ENCODE measurements around the gene FBLN2.
A peak's percentile ranks its signal among the peaks of the same experiment; 100 is the strongest.

FBLN2 gene

DNA sequence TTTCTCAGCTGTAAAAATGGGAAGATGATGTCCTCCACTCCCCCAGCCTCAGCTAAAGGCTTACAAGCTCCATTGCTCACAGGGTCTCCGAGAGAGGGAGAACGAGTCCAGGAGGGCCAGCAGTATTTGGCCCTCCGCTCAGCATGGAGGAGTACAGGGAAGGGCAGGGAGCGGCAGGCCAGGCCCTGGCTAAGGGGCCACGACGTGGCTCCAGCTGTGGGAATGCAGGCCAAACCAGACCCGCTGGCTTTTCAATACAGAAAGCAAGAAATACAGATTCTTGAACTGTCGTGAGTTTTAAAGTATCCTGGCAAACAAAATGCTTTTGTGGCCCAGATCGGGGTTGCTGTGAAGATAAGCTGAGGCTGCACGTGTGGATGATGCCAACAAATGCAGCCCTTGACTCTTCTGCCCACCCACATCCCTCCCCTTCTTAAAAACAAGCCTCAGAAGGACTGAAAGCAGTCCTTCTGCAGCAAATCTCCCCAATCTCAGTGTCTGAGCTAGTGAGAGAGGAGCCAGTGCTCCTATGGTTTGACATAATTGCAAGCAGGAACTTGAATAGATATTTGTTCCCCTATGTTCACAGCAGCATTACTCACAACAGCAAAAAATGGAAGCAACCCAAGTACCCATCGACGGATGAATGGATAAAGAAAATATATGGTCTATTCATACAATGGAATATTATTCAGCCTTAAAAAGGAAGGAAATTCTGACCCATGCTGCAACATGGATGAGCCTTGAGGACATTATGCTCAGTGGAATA is 18.5 kb upstream of the FBLN2 start:
- no peak for DNase-seq (ENCODE audit: low read depth in 2 of 2, low spot score in 1 of 2)

DNA sequence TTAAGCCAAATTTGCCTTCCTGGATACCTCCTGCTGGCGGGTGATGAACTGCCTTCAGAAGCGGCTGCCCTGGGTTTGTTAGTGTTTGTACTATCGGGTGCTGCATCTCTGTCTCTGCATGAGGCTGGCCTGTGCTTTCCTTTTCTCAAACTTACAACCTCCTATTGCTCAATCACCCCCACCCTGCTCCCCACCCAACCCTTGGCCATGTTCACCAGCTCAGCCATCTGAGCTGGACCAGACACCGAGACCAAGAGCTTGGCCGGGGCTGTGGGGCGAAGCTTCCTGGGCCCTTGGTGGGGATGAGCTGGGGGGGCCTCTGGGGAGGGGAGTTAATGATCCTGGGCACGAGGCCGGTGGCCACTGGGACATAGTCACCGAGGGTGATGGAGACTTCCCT is 16.8 kb upstream of the FBLN2 start:
- DNase-seq (ENCODE audit: low read depth in 2 of 2, low spot score in 1 of 2): no peak

DNA sequence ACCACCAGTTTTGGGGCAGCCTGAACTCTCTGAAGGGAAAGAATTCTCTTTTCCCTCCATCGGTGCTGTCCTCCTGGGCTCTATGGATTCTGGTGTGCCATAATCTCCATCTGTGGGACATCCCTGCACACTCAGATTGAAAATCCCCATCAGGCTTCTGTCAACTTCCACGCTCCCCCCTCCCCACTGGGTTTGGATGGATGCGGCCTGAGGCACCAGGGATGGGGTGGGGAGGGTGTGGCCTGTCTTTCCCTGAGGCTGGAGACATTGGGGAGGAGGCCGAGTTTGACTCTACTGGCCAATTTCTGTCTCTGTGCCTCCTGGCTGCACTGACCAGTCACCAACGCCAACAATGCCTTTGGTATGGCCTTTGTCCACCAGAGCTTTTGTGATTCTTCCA is 16.3 kb upstream of the FBLN2 start:
- DNase-seq (ENCODE audit: low read depth in 2 of 2, low spot score in 1 of 2): no peak

DNA sequence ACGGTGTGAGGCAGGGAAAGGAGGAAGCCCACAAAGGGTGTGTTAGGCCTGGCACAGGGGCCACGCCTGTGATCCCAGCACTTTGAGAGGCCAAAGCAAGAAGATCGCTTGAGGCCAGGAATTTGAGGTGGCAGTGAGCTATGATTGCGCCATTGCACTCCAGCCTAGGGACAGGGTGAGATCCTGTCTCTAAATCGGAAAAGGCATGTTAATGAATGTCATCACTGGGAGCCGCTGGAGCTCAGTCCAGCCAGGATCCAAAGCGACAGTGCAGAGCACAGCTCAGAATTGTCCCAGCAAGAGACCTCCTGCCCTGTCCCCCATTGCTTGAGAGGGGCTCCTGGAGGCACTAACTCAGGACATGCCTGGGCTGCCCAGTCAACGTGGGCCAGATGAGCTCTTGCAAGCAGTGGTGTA is 15.0 kb upstream of the FBLN2 start:
- DNase-seq (ENCODE audit: low read depth in 2 of 2, low spot score in 1 of 2): no peak

DNA sequence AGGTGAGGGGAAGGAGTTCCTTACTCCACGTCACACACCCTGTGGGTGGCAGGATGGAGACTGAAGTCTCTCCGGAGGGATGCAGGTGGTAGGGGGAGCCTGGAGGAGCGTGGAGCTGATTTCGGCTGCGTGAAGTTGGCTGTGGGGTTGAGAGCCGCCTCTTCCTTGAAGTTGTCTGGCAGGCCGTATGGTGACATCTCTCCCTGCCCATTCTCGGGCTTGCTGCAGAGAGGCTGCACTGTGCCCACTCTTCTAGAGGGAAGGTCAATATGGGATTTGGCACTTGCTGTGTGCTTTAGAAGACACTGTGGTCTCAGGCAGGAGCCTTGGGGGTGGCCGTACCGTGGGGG is 13.4 kb upstream of the FBLN2 start:
- no peak for DNase-seq (ENCODE audit: low read depth in 2 of 2, low spot score in 1 of 2)

DNA sequence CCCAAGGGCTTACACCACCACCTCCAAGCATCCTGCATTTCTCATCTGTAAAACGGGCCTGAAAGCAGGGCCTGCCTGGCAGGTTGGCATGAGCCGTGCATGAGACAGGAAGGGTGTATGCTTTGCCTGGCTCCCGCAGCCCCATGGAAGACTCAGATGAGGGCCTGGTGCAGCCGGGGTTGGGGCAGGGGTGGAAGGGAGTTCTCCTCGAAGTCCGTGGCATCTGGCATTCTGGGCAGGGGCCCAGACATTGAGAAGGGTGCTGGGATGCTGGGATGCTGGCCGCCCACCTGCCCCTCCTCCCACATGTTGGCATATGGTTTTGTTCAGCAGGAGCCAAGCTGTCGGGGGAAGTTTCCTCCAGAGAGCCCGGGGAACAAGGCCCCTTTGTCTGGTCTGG is 13.0 kb upstream of the FBLN2 start:
- no peak for DNase-seq (ENCODE audit: low read depth in 2 of 2, low spot score in 1 of 2)

DNA sequence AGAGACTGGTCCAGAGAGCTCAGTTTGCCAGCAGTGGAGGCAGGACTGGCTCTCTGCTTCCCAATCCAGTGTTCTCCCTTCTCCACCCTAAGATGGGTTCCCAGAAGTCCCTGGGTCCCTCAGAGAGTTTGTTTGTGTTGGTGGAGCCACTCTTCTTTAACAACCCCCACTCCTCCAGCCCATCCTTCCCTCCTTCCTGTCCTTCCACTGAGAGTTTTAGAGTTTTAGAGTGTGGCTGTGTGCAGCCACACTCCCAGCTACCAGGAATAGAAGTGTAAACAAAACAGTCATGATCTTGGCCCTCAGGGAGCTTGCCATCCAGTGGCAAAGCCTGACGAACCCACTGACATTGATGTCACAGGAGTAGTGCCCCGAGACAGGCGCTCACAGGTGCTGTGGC is 12.5 kb upstream of the FBLN2 start:
- DNase-seq (ENCODE audit: low read depth in 2 of 2, low spot score in 1 of 2): no peak

DNA sequence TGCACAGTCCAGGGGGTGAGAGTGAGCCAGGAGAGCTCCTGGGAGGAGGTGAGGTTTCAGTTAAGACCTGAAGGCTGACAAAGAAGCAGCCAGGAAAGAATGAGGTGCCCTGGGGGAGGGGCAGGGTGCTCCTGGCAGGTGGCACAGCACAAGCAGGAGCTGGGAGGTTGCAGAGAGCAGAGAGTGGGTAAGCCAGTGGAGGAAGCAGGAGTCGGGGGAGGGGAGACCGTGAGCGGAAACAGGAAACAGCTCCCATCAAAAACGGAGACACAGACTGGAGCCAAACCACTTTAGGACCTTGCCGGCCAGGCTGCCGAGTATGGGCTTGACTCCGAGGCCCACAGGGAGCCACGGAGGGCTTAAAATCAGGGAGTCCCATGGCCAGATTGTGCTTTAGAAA is 12.1 kb upstream of the FBLN2 start:
- no peak for DNase-seq (ENCODE audit: low read depth in 2 of 2, low spot score in 1 of 2)

DNA sequence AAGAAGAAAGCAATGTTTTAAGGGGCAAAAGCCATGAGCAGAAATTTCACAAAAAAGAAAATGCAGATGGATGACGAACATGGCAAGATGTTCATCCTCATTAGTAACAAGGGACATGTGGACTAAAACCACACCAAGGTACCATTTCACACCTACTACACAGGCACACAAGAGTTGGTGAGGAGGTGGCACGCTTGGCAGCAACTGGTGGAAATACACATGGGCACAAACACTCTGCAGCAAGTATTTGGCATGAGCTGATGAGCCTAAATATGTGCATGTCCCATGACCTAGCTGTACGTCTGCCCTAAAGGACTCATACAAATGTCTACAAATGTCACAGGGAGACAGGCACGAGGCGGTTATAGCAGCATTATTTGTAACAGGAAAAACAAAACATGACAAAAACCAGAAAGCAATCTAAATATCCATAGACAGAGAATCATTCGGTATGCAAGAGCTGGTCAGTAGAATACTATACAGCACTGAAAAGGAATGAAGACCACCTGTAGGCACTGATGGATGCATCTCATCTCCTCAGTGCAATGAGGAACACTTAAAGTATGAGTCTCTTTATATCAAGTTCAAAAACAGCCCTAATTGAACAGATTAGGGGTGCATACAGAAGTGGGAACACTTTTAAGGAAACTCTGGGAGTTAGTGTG is 11.5 kb upstream of the FBLN2 start:
- DNase-seq (ENCODE audit: low read depth in 2 of 2, low spot score in 1 of 2): no peak

DNA sequence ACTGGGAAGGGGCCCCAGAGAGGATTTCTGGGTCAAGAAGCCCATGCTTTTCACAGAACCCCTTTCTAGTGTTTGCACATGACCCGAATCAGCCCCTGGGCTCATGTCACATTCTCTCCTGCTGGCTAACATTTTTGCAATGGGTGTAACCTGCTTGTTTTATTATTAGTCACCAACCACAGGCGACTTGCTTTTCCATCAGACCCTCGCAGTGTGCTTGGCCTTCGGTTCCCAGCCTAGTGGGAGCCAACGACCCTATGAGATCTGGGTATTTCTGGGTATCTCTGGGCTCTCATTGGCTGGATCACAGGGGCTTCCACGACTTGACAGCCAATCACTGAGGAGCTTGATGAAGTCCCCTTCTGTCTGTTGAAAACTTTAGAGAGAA is 11.0 kb upstream of the FBLN2 start:
- DNase-seq (ENCODE audit: low read depth in 2 of 2, low spot score in 1 of 2): no peak

DNA sequence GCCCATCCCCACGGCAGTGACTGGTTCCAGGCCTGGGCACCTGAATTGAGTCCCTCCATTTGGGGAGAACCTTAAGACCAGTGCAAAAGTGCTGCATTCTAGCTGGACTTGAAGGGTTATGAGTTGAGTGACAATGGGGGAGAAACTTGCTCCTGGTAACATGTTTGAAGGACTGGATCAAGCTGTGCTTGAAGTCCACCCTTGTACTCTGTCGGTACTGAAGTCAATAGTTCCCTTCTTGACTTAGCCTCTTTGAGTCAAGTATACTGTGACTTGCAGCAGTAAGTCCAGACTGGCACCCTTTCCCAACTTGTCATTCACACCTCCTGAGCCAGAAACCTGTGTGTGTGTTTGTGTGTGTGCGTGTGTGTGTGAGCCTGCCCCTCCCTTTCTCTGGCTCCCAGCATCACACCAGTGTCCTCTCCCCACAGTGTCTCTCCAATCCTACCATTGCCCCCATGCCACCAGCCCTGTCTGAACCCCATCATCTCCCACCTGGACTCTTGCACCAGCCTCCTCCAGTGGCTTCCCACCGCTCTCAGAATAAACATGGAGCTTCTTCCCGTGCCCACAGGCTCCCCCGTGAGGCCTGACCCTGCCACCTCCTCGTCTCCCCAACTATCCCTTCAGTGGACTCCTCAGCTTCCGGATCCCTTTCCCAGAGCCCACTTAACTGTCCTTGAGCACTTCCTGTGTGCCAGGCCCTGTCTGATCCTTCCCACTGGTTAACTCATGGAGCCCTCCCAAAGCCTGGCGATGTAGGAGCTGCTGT is 10.2 kb upstream of the FBLN2 start:
- no peak for DNase-seq (ENCODE audit: low read depth in 2 of 2, low spot score in 1 of 2)

DNA sequence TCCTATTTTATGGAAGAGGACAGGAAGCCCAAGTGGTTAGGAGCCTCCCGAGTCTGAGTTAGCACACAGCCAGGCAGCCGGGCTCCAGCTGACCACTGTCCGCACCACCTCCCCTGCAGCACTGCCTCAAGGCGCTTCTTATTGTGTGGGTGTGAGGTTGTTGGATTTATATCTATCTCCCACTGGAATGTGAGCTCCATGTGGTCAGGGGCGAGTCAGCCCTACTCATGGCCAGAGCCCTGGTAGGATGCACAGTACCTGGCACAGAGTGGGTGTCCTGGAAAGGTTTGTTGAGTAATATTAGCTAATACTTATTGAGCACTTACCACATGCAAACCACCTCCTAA is 9.7 kb upstream of the FBLN2 start:
- DNase-seq (ENCODE audit: low read depth in 2 of 2, low spot score in 1 of 2): no peak

DNA sequence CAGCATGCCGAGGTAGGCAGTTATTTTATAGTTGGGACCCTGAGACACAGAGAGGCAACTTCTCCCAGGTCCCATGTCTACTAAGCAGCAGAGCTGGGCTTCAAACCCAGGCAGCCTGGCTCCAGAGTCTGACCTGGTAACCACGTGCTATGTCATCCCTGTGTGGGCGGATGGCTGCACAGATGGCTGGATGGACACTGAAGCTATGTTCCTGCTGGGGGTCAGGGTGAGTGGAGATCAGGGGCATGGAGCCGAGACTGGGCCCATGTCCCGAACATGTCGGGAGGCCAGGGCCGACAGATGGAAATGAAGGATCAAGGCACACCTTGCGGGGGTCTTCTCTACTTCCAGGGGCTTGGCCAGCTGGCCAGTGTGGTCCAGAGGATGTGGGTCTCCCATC is 9.3 kb upstream of the FBLN2 start:
- no peak for DNase-seq (ENCODE audit: low read depth in 2 of 2, low spot score in 1 of 2)

DNA sequence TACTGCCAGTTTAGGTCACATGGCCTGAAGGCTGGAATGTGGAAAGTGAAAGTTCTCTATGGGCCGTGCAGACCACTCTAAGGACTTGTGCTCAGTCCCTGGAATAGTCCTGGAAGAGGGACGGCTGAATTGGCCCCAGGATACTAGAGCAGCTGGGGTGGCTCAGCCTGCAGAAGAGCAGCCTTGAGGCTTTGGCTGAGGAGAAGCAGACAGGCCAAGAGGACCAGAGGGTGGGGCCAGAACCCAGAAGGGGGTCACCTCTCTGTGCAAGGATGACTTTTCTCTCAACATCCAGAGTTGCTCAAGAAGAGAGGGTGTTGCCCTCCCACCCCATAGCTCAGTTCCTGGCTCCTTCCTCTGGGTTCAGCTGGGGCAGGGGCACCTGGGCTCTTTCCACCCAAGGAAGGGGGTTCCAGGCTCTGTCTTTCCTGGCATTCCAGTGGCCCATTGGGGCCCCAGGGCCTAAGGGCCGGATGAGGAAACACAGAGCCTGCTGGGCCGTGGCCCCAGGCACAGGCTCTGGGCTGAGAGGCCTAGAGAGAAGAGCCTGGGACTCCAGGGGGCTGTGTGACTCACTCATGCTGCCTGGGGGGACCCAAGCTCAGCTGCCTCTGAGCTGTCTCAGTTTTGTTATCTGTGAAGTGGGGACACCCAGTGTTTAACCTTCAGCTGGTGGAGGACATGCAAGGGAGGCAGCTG is 8.5 kb upstream of the FBLN2 start:
- no peak for DNase-seq (ENCODE audit: low read depth in 2 of 2, low spot score in 1 of 2)

DNA sequence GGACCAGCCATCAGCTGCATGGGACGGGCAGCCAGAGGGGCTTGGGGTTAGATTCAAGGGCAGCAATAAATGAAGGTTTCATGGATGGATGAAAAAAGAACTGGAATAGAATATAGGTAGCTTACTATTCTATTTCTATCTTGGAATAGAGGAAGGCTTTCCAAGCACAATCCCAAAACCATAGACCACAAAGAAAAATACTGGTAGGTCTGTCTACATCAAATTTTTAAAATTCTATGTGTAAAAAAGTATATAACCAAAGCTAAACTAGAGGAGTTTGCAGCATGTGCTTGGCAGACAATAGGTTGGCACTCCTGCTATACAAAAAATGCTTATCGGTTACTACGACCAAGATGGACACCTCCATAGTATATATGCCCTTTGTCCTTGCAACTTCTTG is 7.2 kb upstream of the FBLN2 start:
- no peak for DNase-seq (ENCODE audit: low read depth in 2 of 2, low spot score in 1 of 2)

DNA sequence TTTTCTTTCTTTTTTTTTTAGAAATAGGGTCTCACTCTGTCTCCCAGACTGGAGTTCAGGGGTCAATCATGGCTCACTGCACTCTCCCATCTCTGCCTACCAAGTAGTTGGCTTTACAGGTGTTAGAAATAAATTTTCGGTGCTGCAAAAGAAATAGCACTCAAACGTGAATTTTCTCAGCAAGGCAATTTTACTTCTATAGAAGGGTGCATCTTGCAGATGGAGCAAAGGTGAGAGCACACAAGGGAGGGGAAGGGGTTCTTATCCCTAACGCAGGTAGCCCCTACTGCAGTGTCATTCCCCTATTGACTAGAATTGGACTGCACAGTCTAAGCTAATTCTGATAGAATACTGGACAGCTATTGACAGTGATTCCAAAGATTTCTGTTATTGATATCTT is 6.8 kb upstream of the FBLN2 start:
- DNase-seq (ENCODE audit: low read depth in 2 of 2, low spot score in 1 of 2): no peak

DNA sequence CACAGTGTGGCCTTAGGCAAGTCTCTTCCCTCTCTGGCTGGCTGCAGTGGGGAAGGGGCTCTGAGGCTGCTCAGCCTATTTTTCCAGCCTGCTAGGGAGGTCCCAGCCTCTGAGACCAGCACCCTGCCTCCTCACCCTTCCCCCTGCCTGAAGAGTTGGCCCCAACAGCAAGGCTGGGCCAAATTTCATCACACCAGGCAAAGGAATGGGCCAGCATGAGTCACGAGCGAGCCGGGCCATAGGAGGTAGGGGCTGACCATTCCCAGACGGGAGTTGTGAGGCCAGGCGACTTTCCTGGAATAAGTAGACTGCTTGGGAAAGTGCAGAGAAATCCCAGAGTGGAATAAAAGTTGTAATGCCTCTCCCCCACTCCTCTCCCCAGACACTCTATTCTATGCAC is 5.7 kb upstream of the FBLN2 start:
- no peak for DNase-seq (ENCODE audit: low read depth in 2 of 2, low spot score in 1 of 2)

DNA sequence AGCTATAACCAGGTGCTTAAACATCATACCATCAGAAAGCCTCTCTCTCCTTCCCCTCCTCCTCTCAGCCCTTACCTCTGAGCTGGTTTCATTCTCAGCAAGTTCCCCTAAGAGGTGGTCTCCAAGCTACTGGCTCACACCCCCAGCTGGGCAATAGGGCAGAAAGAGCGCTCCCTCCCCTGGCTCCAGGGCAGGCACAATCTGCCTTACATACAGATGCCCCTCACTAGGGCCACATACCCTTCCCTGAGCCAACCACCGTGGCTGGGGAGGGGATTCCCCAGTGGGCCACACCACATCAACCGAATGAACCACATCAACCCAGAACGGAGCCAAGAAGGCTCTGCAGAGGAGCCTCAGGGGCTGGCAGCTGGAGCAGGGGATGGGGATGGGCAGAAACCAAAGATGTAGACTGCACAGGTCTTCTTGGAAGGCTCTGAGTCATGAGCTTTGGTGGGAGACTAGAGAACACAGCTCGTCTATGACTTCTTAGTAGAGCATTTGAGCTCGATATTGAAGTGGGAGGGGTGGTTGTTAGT is 4.6 kb upstream of the FBLN2 start:
- peak in 1 of 2 donors; percentile 18 for DNase-seq (ENCODE audit: low read depth in 2 of 2, low spot score in 1 of 2)

DNA sequence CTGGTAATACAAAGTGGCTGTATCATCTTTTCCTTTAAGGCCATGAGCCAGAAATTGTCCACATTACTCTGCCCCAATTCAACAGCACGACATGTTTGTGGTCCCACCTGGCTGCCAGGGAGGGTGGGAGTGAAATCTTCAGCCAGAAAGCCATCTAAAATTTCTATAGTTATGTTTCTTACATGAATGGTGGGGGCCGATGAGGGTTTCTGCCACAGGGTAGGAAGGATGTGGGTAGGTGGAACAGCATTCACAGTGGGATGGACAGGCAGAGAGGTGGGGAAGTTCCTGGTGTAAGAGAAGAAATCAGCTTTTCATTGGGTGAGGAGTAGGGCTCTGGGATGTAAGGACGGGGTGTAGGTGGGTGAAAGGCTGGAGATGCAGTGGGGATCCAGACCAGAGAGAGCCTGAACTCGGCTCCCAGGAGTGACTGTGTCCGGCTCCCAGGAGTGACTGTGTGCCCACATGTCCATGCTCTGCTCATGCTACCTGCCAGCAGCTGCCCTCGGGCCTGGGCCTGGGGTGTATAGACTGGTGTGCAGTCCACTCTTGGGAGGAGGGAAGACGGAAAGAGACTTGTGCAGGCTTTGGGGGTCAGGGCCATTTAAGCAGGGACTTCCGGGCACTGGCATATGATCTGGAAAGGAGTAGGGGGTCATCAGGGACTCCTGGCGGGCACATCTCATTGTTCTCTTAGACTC is 3.8 kb upstream of the FBLN2 start:
- DNase-seq (ENCODE audit: low read depth in 2 of 2, low spot score in 1 of 2): no peak

DNA sequence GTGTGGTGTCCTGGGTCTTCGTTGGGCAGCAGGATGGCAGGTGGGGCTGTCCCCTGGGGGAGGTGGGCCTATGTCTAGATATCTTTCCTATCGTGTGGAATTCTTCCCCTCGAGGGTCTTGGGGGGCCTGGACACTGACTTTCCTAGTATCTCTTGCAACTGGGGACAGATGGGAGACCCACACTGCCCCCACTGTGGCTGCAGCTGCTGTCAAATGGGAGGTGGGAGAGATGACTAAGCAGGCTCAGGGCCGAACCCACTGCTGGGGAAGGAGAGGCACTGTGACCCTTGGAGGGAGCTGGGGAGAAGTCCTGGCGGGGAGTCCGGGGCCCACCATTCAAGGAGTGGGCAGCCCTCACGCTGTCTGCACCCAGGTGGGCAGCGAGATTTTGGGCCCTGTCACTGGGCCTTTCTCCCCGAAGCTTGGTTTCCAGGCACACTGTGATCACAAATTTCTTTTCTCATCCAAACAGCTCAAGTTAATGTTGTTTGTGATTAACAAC is 2.9 kb upstream of the FBLN2 start:
- DNase-seq (ENCODE audit: low read depth in 2 of 2, low spot score in 1 of 2): no peak

DNA sequence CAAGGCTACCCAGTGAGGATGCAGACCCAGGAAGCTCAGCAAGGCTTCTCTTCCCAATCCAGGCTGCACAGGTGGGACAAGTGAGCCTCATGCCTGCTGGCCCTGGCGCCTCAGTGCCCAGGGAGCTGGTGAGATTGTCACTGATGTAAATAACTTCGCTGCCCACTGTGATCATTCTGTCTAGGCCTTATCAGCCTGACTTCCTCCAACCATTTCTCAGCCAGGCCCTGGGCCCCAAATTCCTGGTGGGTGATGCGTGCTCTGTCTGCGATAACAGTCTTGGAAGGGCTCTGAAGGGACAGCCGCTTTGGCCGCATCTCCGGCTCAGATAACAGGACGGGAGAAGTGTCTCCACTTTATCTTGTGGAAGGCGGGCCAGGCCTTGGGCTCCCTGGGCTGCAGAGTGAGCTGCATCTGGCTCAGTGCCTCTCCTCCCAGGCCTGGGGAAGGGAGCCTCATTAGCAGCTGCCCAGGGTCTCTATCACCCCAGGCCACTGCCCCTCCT is 2.2 kb upstream of the FBLN2 start:
- no peak for DNase-seq (ENCODE audit: low read depth in 2 of 2, low spot score in 1 of 2)

Data from stimulated activated CD8-positive, alpha-beta memory T cell treated with anti-CD3 and anti-CD28 coated beads, Interleukin-4, amount 100 ng/mL, for 1 hour (primary cell).